NB4 (cell line): ENCODE measurements around the gene AFAP1.

Experiments used
- DNase-seq: peaks from one replicate; pipeline ENCODE4 v3.0.0; 2010; ENCODE audit warnings: low read depth
- H3K4me3 ChIP-seq: one replicate; pipeline ENCODE4 v1.5.1; 2011; ENCODE audit warnings: mild to moderate bottlenecking, low read depth, low read length, moderate library complexity
- MYC ChIP-seq: IDR thresholded peaks from 2 replicates; pipeline ENCODE4 v1.6.1; 2011; ENCODE audit warnings: low read depth, low read length
- POLR2A ChIP-seq: IDR thresholded peaks from 2 replicates; pipeline ENCODE4 v1.6.1; 2011; ENCODE audit warnings: mild to moderate bottlenecking; ENCODE audit not compliant: insufficient read length; ENCODE audit errors: extremely low read depth
- TF ChIP-seq, protein P1 (sequence below): IDR thresholded peaks from one replicate; pipeline ENCODE4 v1.5.1; 2012; ENCODE audit warnings: low read depth, low read length
- TF ChIP-seq, protein P2 (sequence below): IDR thresholded peaks from 2 replicates; pipeline ENCODE4 v1.6.1; 2011; ENCODE audit warnings: low read depth, low read length

AFAP1 gene

DNA sequence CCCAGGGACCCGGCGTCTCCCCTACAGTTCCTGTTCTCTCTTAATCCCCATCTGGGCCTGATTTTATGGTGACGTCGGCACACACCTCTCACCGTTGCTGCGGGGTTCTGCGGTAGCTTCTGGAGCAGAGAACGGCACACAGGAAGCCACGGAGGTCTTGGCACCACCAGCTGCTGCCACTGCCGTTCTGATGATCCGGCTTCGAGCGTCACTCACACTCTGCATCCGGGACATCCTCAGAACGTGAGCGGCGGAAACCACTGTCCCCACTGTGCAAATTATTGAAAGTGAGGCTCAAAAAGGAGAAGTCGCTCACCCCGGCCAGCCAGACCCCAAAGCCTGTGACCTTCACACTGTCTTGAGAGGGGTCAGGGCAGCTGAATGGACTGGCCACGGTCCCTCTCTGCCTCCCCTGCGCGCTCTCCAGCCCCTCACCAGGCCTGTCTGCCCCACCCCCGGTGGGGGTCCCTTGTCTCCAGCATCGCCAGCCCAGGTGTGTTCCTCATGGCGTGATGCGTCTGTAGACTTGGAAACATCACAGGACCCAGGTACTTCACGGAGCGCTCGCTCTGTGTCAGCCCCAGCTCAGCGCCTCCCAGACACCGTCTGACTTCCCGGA lies 201.1 kb downstream of the AFAP1 start:
- no peak for TF ChIP-seq MYC
- no peak for TF ChIP-seq POLR2A
- TF ChIP-seq, protein P1, sequence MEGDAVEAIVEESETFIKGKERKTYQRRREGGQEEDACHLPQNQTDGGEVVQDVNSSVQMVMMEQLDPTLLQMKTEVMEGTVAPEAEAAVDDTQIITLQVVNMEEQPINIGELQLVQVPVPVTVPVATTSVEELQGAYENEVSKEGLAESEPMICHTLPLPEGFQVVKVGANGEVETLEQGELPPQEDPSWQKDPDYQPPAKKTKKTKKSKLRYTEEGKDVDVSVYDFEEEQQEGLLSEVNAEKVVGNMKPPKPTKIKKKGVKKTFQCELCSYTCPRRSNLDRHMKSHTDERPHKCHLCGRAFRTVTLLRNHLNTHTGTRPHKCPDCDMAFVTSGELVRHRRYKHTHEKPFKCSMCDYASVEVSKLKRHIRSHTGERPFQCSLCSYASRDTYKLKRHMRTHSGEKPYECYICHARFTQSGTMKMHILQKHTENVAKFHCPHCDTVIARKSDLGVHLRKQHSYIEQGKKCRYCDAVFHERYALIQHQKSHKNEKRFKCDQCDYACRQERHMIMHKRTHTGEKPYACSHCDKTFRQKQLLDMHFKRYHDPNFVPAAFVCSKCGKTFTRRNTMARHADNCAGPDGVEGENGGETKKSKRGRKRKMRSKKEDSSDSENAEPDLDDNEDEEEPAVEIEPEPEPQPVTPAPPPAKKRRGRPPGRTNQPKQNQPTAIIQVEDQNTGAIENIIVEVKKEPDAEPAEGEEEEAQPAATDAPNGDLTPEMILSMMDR, result no peak
- TF ChIP-seq, protein P2, sequence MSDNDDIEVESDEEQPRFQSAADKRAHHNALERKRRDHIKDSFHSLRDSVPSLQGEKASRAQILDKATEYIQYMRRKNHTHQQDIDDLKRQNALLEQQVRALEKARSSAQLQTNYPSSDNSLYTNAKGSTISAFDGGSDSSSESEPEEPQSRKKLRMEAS, result no peak
- DNase-seq, result peak; percentile 49
- no peak overlapping the region for H3K4me3 ChIP-seq

DNA sequence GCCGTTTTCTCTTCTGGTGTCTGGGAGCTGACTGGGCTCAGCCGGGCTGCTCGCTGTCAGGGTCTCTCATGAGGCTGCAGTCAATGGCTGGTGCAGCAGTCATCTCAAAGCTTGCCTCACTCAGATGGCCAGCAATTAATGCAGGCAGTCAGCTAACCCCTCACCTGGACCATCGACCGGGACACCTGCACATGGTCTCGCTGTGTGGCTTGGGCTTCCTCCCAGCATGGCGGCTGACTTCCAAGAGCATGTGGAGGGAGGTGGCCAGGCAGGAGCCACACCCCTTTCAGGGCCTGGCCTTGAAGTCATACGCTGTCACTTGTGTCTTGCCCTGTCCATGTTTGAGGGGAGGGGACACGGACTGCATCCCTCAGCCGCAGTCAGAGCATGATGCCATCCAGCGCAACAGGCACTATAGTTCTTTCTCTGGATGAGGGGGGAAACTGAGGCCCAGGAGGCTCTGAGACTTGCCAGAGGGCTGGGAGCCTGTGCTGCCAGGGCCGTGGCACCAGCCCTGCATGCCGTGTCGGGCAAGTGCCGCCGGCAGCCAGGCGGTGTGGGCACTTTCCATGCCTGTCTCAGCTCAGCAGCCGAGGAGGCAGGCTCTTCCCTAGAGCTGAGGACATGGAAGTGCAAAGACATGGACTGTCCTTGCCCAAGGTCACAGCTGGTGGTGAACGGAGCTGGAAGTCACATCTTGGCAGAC lies 201.8 kb downstream of the AFAP1 start:
- H3K4me3 ChIP-seq, result no peak overlapping the region
- no peak for TF ChIP-seq POLR2A
- TF ChIP-seq, protein P1, result no peak
- TF ChIP-seq MYC, result no peak
- TF ChIP-seq, protein P2, result no peak
- no peak for DNase-seq

DNA sequence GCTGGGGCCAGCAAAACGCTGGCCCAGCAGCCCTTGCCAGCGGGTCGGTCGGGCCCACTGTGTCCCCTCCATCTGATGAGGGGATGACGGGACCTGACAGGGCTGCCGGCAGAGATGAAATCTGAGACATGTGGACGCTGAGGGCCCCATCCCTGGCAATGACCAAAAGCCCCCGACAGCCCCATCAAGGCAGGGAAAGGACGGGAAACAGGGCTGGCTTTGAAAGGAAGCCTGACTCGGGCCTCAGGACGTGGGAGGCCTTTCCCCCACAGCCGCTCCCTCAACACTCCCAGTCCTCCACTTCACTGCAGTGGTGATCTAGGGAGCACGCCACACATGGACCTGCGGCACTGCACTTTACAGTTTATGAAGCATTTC lies 202.4 kb downstream of the AFAP1 start:
- TF ChIP-seq, protein P1, result no peak
- no peak for TF ChIP-seq POLR2A
- TF ChIP-seq, protein P2, result no peak
- no peak for TF ChIP-seq MYC
- H3K4me3 ChIP-seq, result no peak overlapping the region
- DNase-seq, result no peak

DNA sequence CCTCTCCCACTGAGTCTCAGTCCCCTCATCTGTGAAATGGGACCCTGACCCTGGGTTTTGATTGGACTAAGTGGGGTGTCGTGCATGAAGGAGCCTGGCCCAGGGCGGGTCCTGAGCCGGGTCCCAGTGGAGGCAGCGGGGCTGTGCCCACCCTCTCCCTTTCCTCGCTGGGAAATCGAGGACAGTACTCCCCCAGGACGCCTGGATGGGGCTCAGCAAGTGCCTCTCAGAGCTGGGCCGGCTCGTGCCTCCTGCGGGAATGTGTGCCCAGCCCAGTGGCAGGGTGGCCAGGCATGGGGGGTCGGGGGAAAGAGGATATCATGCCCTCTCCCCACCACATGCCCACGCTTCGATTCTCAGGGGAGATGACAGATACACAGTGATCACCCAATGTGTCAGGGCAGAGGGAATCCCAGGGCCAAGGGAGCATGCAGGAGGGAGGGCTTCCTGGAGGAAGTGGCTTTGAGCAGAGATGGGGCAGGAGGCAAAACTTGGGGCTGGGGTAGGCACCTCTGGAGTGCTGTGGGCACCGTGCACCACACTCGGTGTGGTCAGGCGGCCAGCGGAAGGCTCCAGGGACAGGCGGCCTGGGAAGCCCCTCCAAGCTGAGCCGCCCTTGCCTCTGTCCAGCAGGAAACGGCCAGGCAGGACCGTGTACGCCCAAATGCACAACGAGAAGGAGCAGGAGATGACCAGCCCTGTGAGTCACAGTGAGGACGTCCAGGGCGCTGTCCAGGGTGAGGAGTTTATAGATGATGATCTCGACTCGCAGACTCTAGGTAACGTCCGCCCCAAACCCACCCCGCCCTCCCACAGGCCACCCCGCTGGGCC lies 203.0 kb downstream of the AFAP1 start:
- no peak overlapping the region for H3K4me3 ChIP-seq
- no peak for DNase-seq
- TF ChIP-seq, protein P2, result no peak
- TF ChIP-seq, protein P1, result no peak
- TF ChIP-seq POLR2A (no peak), MYC (no peak)

DNA sequence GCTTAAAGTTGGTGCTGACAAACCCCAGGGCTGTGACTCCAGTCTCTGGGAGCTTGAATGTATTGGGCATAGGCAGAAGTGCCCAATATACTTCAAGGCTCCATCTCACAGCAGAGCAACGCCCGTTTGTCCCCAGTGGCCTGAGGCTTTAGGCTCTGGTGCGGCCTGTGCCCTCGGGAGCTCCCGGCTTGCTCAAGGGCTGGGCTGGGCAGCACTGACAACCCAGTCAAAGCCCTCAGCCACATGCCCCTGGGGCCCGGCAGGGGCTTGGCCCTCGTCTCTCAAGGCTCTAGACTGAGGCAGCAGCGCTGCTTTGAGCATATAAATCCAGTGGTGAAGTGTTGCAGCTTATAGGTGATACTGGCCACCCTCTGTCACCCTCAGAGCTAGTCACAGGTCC lies 203.7 kb downstream of the AFAP1 start:
- no peak for DNase-seq
- TF ChIP-seq MYC, result no peak
- TF ChIP-seq, protein P1, result no peak
- TF ChIP-seq, protein P2, result no peak
- H3K4me3 ChIP-seq, result no peak overlapping the region
